NCI-H128 (cell line): Measurements from ENCODE around the gene CAVIN1.
"Not testable (repeated sequence)": the region's sequence is repeated elsewhere in the genome, so short reads cannot be mapped to it uniquely, and the experiment has no call there.

Experiments used
- DNase-seq: peaks from one replicate; lab custom pipeline; 2025; ENCODE audit not compliant: unreplicated experiment; lab: John Stamatoyannopoulos, UW

Gene CAVIN1

DNA sequence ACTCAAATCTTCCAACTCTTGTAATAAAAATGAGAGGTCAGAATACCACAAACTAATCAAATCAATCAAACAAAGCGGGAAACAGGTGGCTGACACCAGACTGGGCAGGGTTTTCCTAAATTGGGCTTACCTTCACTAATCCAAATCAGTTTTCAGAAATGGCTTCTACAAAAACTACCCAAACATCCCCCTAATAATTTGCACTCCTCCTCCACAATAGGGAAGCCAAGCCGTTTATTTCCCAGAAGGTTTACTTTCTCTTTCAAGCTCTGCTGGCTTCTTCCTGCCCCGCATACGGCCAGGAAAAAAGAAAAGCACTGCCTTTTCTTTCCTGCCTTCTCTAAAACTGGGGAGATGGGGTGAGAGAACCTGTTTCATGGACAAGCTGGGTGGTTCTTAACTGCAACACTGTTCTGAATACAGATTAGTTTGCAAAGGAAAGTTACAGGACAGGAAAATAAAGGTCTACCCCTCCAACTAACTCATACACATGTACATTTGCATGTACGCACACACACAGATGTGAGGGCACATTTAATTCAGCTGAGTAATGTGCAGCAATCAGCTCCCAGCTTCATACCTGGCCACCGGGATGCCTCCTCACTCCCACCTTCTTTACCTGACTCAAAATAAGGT is 44.0 kb downstream of the CAVIN1 start:
- no peak for DNase-seq

GRCh38 chr17:42378359-42378958 is 44.6 kb downstream of the CAVIN1 start:
- DNase-seq = no peak

GRCh38 chr17:42373896-42374295 is 49.2 kb downstream of the CAVIN1 start:
- DNase-seq = no peak

DNA sequence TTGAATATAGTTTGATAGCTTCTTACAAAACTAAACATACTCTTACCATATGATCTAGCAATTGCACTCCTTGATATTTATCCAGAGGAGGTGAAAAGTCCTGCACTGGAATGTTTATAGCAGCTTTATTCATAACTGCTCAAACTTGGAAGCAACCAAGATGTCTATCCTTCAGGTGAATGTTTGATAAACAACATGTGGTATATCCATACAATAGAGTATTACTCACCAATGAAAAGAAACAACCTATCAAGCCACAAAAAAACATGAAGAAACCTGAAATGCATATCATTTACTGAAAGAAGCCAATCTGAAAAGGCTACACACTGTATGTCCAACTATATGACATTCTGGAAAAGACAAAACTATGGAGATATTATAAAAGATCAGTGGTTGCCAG is 50.9 kb downstream of the CAVIN1 start:
- DNase-seq = no peak

- DNase-seq = not testable (repeated sequence)
Measured at GRCh38 chr17:42368797-42369561, 54.1 kb downstream of the CAVIN1 start.

- not testable (repeated sequence) for DNase-seq
Measured at GRCh38 chr17:42368310-42368709, 54.7 kb downstream of the CAVIN1 start.

GRCh38 chr17:42366176-42367023 is 56.7 kb downstream of the CAVIN1 start:
- DNase-seq = not testable (repeated sequence)

- DNase-seq = no peak
Measured at GRCh38 chr17:42365136-42365535, 57.9 kb downstream of the CAVIN1 start.

DNA sequence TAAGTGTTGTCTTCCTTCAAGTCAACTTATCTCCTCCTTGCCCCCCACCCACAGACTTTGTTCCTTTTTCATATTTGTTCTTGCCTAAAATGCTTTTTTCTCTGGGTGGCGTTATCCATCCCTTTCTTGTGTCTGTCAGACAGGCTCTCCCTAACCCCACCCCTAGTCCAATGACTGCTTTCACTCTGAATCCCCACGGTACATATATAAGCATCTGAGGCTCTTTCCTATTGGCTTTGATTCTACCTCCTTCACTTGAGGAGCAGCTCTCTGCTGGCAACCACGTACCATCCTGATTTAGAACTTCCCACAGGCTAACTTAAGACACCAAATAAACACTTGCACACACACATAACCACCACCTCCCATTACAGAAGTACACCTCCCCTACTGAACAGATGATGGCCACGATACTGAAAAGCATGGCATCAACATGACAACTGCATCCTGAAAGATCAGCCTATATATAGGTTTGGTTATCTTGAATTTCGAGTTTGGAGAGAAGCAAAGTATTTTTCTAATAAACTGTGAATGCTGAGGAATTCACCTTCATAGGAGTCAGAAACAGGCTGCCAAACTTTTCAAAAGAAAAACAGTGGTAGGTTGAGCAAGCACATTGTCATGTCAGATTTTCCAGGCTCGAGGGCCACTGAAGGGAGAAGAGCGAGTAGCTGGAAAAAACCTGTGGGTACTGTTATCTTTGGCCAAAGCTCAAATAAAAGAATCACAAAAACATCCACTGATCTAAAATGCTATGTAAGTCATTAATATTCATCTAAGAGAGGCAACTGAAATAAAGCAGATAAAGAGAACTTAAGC is 59.1 kb downstream of the CAVIN1 start:
- no peak for DNase-seq

- DNase-seq = no peak
Measured at GRCh38 chr17:42363231-42363630, 59.8 kb downstream of the CAVIN1 start.

DNA sequence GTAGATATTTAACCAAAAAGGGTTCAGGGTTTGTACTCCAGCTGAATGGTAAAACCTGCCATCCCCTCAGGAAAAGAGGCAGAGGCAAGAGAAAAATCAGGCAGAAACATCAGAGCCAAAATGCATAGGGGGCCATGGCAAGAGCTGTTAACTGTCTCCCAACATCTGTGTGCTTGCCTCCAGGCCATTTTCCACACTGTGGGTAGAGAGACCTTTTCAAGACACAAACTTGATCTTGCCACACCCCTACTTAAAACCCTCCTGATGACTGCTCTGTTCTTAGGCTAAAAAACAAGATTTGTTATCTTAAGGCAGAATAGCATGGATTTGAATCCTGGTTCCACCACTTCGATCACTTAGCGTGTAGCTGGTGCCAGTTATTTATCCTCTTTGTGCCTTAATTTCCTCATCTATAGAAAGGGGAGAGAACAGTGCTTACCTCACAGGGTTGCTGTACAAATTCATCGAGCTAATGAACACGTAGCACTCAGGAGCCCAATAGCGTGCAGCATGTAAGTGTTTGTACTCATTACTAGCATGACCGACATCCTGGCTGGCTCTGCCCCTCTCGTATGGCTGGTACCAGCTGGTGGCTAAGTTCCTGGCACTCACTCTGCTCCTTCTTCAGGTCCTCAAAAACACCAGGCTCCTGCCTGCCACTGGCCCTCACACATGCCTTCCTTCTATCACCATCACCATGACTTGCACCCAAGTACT is 60.7 kb downstream of the CAVIN1 start:
- no peak for DNase-seq

GRCh38 chr17:42361781-42362186 is 61.3 kb downstream of the CAVIN1 start:
- no peak for DNase-seq

DNA sequence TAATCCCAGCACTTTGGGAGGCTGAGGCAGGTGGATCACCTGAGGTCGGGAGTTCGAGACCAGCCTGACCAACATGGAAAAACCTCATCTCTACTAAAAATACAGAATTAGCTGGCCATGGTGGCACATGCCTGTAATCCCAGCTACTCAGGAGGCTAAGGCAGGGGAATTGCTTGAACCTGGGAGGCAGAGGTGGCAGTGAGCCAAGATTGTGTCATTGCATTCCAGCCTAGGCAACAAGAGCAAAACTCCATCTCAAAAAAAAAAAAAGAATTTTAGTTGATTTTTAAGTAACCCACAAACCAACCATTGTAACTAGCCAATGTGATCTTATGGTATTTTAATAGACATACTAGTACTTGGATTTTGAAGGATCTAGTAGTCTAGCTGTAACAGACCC is 62.7 kb downstream of the CAVIN1 start:
- not testable (repeated sequence) for DNase-seq

DNA sequence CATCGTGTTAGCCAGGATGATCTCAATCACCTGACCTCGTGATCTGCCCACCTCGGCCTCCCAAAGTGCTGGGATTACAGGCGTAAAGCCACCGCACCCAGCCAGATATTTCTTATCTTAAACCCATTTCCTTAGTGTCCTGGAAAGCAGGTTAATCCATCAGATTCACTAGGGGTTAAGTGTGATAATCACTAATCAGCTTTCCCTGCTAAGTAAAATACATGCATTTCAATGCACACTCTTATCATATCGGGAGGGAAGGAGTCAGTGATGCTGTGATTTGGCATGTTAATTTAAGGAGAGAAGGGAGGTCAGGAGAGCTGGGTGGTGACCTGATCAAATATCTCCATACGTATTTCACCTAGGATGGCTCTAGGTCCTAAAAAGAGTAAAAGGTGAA is 63.9 kb downstream of the CAVIN1 start:
- DNase-seq = no peak

DNA sequence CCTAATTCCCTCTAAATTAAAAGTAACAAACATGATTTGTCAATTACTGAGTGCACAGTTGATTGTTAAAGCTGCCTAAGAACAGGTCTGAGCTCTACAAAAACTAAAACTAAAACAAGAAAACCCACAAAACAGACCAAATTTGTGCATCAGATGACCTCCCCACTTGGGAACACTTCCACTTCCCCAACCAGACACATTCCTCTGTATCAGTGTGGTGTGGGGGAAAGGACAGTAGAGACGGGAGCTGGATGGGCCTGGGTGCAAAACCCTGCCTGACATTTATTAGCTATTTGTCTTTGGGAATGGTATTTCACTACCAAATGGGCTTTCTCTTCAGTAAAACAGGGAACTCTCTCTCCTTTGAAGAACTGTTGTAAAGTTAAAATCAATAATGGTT is 64.6 kb downstream of the CAVIN1 start:
- no peak for DNase-seq

- no peak for DNase-seq
Measured at GRCh38 chr17:42354956-42355843, 67.9 kb downstream of the CAVIN1 start.
